Measurements from ENCODE around the gene EPS15. TPM values are rescaled to one million over a fixed set of nuclear protein-coding genes. Genes with fewer than 3 reads are reported as not detected.
"Not testable (repeated sequence)": the region's sequence is repeated elsewhere in the genome, so short reads cannot be mapped to it uniquely, and the experiment has no call there.

EPS15 gene
- total RNA-seq, 1 donor from 2014 or later: 50.1 TPM

DNA sequence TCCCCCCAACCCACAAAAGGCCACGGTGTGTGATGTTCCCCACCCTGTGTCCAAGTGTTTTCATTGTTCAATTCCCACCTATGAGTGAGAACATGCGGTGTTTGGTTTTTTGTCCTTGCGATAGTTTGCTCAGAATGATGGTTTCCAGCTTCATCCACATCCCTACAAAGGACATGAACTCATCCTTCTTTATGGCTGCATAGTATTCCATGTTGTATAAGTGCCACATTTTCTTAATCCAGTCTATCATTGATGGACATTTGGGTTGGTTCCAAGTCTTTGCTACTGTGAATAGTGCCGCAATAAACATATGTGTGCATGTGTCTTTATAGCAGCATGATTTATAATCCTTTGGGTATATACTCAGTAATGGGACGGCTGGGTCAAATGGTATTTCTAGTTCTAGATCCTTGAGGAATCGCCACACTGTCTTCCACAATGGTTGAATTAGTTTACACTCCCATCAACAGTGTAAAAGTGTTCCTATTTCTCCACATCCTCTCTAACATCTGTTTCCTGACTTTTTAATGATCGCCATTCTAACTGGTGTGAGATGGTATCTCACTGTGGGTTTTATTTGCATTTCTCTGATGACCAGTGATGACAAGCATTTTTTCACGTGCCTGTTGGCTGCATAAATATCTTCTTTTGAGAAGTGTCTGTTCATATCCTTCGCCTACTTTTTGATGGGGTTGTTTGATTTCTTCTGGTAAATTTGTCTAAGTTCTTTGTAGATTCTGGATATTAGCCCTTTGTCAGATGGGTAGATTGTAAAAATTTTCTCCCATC lies 44.0 kb downstream of the EPS15 start:
- H3K27ac Mint-ChIP-seq; intact Hi-C loops (cut with micrococcal nuclease); H3K27me3 Mint-ChIP-seq (ENCODE audit: low read depth); H3K4me3 Mint-ChIP-seq (ENCODE audit: low read depth); DNase-seq (ENCODE audit: low spot score): not testable (repeated sequence)
- Mint-ChIP-seq H3K9me3 (peaks cover 33% of the 10 kb centered on the region), H3K36me3 (ENCODE audit: low read depth) (peaks cover 57% of the 10 kb centered on the region), H3K4me1 (ENCODE audit: low read depth) (peaks cover 18% of the 10 kb centered on the region)

GRCh38 chr1:51473331-51474115 lies 45.5 kb downstream of the EPS15 start:
- peaks cover 15% of the 10 kb centered on the region for H3K4me1 Mint-ChIP-seq (ENCODE audit: low read depth)
- no peak for DNase-seq (ENCODE audit: low spot score)
- peaks cover 19% of the 10 kb centered on the region for H3K9me3 Mint-ChIP-seq
- H3K4me3 Mint-ChIP-seq (ENCODE audit: low read depth): no peak overlapping the region
- intact Hi-C loops (cut with micrococcal nuclease): no loop called here
- H3K27me3 Mint-ChIP-seq (ENCODE audit: low read depth): no peaks in the 10 kb centered on the region
- peaks cover 48% of the 10 kb centered on the region for H3K36me3 Mint-ChIP-seq (ENCODE audit: low read depth)
- H3K27ac Mint-ChIP-seq: no peak overlapping the region

- peaks cover 49% of the 10 kb centered on the region for H3K36me3 Mint-ChIP-seq (ENCODE audit: low read depth)
- intact Hi-C loops (cut with micrococcal nuclease): no loop called here
- no peak overlapping the region for H3K27ac Mint-ChIP-seq
- DNase-seq (ENCODE audit: low spot score): no peak
- H3K4me1 Mint-ChIP-seq (ENCODE audit: low read depth): peaks cover 15% of the 10 kb centered on the region
- H3K27me3 Mint-ChIP-seq (ENCODE audit: low read depth): no peaks in the 10 kb centered on the region
- peaks cover 17% of the 10 kb centered on the region for H3K9me3 Mint-ChIP-seq
- H3K4me3 Mint-ChIP-seq (ENCODE audit: low read depth): no peak overlapping the region
Observed at GRCh38 chr1:51472359-51472758, 46.7 kb downstream of the EPS15 start.

- Mint-ChIP-seq H3K9me3 (no peaks in the 10 kb centered on the region), H3K27ac (no peak overlapping the region), H3K4me3 (ENCODE audit: low read depth) (no peak overlapping the region), H3K4me1 (ENCODE audit: low read depth) (peaks cover 15% of the 10 kb centered on the region), H3K36me3 (ENCODE audit: low read depth) (peaks cover 61% of the 10 kb centered on the region), H3K27me3 (ENCODE audit: low read depth) (no peaks in the 10 kb centered on the region)
- intact Hi-C loops (cut with micrococcal nuclease): no loop called here
- no peak for DNase-seq (ENCODE audit: low spot score)
Observed at GRCh38 chr1:51469518-51469917, 49.5 kb downstream of the EPS15 start.

DNA sequence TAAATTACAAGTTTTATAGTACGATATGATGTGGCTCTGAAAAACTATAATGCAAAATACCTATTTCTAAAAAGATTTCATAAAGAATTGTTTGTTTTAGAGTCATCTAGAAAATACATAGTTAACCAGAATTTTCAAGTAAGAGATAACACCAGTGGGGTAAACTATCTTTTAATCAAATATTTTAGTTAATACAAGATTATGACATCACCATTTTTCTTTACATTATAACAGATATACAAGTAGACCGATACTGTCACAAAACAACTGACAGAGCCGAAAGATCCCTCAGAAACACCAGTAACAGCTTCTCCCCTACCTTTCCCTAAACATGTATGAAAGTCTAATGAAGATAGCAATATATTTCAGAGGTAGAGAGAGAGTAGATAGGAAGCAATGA lies 54.2 kb downstream of the EPS15 start:
- intact Hi-C loops (cut with micrococcal nuclease): no loop called here
- no peak for DNase-seq (ENCODE audit: low spot score)
- H3K4me3 Mint-ChIP-seq (ENCODE audit: low read depth): no peak overlapping the region
- H3K27me3 Mint-ChIP-seq (ENCODE audit: low read depth): no peaks in the 10 kb centered on the region
- no peaks in the 10 kb centered on the region for H3K4me1 Mint-ChIP-seq (ENCODE audit: low read depth)
- H3K9me3 Mint-ChIP-seq: no peaks in the 10 kb centered on the region
- no peak overlapping the region for H3K27ac Mint-ChIP-seq
- peaks cover 61% of the 10 kb centered on the region for H3K36me3 Mint-ChIP-seq (ENCODE audit: low read depth)

DNA sequence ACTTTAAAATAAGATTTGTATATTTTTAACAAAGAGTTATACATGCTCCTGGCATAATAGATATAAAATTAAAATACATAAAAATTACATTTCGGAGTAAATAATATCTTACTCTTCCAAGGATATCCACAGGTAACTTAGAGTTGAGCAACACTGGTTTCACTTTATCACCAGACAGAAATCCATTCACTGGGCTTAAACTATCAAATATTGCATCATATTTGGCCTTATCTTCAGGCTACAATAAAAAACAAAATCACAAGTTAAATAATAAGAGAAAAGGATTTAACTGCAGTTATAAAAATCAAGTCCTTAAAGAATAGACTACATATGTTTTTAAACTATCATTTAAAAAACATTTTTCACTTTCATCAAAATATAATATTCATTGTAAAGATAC lies 55.5 kb downstream of the EPS15 start:
- no peak overlapping the region for H3K27ac Mint-ChIP-seq
- intact Hi-C loops (cut with micrococcal nuclease): no loop called here
- no peaks in the 10 kb centered on the region for H3K4me1 Mint-ChIP-seq (ENCODE audit: low read depth)
- H3K27me3 Mint-ChIP-seq (ENCODE audit: low read depth): no peaks in the 10 kb centered on the region
- H3K36me3 Mint-ChIP-seq (ENCODE audit: low read depth): peaks cover 62% of the 10 kb centered on the region
- H3K4me3 Mint-ChIP-seq (ENCODE audit: low read depth): no peak overlapping the region
- DNase-seq (ENCODE audit: low spot score): no peak
- H3K9me3 Mint-ChIP-seq: no peaks in the 10 kb centered on the region

DNA sequence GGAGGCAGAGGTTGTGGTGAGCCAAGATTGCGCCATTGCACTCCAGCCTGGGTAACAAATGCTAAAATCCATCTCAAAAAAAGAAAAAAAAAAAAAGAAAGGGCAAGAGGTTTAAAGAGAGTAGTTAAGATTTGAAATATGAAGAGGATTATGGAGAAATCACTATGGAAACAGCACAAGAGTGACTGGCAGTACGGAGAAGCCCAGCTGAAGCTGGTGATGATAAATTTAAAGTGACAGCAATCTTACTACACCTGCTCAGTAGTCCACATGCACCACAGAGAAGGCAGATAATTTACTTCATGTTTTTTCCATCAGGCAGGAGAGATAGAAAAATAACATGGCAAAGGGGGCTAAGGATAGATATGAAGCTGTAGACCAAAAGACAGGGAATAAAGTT lies 56.8 kb downstream of the EPS15 start:
- H3K9me3 Mint-ChIP-seq; intact Hi-C loops (cut with micrococcal nuclease); H3K27me3 Mint-ChIP-seq (ENCODE audit: low read depth); H3K4me1 Mint-ChIP-seq (ENCODE audit: low read depth); H3K4me3 Mint-ChIP-seq (ENCODE audit: low read depth); H3K27ac Mint-ChIP-seq; DNase-seq (ENCODE audit: low spot score): not testable (repeated sequence)
- H3K36me3 Mint-ChIP-seq (ENCODE audit: low read depth): peaks cover 59% of the 10 kb centered on the region

- Mint-ChIP-seq H3K4me3 (ENCODE audit: low read depth) (no peak overlapping the region), H3K4me1 (ENCODE audit: low read depth) (no peaks in the 10 kb centered on the region), H3K9me3 (no peaks in the 10 kb centered on the region), H3K27ac (no peak overlapping the region), H3K36me3 (ENCODE audit: low read depth) (peaks cover 39% of the 10 kb centered on the region), H3K27me3 (ENCODE audit: low read depth) (no peaks in the 10 kb centered on the region)
- DNase-seq (ENCODE audit: low spot score): no peak
- intact Hi-C loops (cut with micrococcal nuclease): no loop called here
Observed at GRCh38 chr1:51454554-51454953, 64.5 kb downstream of the EPS15 start.

DNA sequence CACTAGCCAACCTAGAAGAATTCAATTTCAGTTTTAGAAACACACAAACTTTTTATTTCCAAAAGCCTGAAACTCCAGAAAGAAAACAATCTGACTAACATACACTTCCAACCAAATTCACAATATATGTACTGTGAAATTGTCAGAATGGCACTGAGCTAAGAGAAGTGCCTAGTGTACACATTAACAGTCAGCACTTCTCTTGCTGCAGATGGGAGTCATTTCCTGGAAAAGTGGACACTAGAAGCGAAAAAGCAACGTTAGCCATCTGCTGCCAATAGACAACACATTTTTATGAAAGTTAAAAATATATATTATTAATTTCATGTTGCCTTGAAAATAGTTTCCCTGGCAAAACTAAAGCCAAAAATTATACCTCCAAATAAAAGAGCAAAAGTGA lies 66.1 kb downstream of the EPS15 start:
- no peaks in the 10 kb centered on the region for H3K9me3 Mint-ChIP-seq
- intact Hi-C loops (cut with micrococcal nuclease): no loop called here
- DNase-seq (ENCODE audit: low spot score): no peak
- peaks cover 42% of the 10 kb centered on the region for H3K36me3 Mint-ChIP-seq (ENCODE audit: low read depth)
- no peak overlapping the region for H3K27ac Mint-ChIP-seq
- H3K27me3 Mint-ChIP-seq (ENCODE audit: low read depth): no peaks in the 10 kb centered on the region
- H3K4me1 Mint-ChIP-seq (ENCODE audit: low read depth): no peaks in the 10 kb centered on the region
- no peak overlapping the region for H3K4me3 Mint-ChIP-seq (ENCODE audit: low read depth)

- intact Hi-C loops (cut with micrococcal nuclease): loop anchor here (10.0 kb wide), 1 partner anchor 164 kb away; no protein-coding TSS in a partner anchor
- not testable (repeated sequence) for H3K27me3 Mint-ChIP-seq (ENCODE audit: low read depth); DNase-seq (ENCODE audit: low spot score); H3K4me3 Mint-ChIP-seq (ENCODE audit: low read depth); H3K27ac Mint-ChIP-seq; H3K9me3 Mint-ChIP-seq
- Mint-ChIP-seq H3K4me1 (ENCODE audit: low read depth) (peaks cover 27% of the 10 kb centered on the region), H3K36me3 (ENCODE audit: low read depth) (peaks cover 50% of the 10 kb centered on the region)
Observed at GRCh38 chr1:51448844-51449454, 70.1 kb downstream of the EPS15 start.

DNA sequence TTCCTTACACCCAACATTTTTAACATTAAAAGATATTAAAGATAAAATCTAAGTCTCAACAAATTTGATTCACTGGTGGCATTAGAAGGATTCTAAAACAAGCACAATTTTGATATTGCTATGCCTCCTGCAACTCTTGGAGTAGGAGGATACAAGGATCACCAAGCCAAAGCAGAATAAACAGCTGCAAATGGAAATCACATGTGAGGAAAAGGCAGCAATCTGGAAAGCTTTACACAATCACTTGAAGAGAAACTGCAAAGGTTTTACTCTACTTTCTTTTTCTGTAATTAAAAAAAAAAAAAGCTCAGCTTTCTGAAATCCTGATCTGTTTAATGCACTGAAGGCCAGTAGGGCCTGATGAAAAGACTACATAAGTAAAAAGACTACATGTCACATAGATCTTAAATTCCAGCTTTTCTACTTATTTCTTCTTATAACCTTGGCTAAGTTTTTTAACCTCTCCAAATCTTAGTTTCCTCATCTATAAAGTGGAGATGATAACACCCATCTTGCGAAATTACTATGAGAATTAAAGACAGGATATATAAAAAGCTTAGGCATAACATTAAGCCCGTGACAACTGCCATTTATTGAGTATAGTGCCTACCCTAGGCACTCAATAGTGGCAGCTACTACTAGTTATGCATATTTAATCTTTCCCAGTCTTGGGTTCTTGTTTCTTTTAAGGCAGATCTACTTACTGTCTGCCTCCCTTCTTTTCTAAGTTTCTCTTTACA lies 73.5 kb downstream of the EPS15 start:
- H3K4me3 Mint-ChIP-seq (ENCODE audit: low read depth): no peak overlapping the region
- no peaks in the 10 kb centered on the region for H3K9me3 Mint-ChIP-seq
- H3K36me3 Mint-ChIP-seq (ENCODE audit: low read depth): peaks cover 71% of the 10 kb centered on the region
- intact Hi-C loops (cut with micrococcal nuclease): loop anchor here (2.0 to 10.0 kb wide), 2 partner anchors 73 to 161 kb away; partner anchors contain the start of gene EPS15
- H3K4me1 Mint-ChIP-seq (ENCODE audit: low read depth): peaks cover 53% of the 10 kb centered on the region
- H3K27me3 Mint-ChIP-seq (ENCODE audit: low read depth): no peaks in the 10 kb centered on the region
- no peak for DNase-seq (ENCODE audit: low spot score)
- H3K27ac Mint-ChIP-seq: no peak overlapping the region

DNA sequence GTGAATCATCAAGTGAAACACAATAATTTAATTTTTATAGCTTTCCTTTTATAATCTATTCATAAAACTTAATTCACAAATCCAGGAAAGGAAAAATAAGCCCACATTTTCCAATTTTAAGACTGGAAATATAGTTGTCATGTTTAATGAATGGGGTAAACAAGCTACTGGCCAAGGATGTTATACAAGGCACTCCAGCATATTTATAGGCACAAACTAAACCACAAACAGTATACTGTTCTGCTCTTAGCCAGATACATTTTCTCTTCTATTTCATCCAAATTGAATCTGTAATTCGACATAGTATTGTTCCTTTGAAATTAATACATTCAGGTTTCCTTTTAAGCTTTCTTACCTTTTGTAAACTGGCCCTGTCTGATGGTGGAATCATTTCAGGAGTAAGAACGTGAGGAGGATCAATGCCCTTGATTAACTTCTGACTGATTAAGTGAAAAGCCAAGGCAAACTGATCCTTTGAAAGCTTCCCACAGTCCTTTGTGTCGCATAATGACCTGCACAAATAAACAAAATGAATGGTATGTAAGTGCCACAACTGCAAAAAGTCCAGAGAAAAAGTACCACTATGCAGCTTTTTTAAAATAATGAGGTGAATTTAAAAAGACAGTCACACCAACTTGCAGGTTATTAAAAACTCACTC lies 74.4 kb downstream of the EPS15 start:
- peak overlapping the region; percentile 35 for H3K27ac Mint-ChIP-seq
- no peak for DNase-seq (ENCODE audit: low spot score)
- H3K9me3 Mint-ChIP-seq: no peaks in the 10 kb centered on the region
- no peak overlapping the region for H3K4me3 Mint-ChIP-seq (ENCODE audit: low read depth)
- intact Hi-C loops (cut with micrococcal nuclease): loop anchor here (1.0 to 10.0 kb wide), 4 partner anchors 61 to 477 kb away; partner anchors contain the start of gene EPS15
- peaks cover 56% of the 10 kb centered on the region for H3K4me1 Mint-ChIP-seq (ENCODE audit: low read depth)
- H3K36me3 Mint-ChIP-seq (ENCODE audit: low read depth): peaks cover 75% of the 10 kb centered on the region
- no peaks in the 10 kb centered on the region for H3K27me3 Mint-ChIP-seq (ENCODE audit: low read depth)
